ENCODE data around the gene NLGN1. TPM values are rescaled to one million over a fixed set of nuclear protein-coding genes. Genes with fewer than 3 reads are reported as not detected.

Gene NLGN1
- polyA plus RNA-seq, 1 donor from 2014 or later = 2.7 TPM

DNA sequence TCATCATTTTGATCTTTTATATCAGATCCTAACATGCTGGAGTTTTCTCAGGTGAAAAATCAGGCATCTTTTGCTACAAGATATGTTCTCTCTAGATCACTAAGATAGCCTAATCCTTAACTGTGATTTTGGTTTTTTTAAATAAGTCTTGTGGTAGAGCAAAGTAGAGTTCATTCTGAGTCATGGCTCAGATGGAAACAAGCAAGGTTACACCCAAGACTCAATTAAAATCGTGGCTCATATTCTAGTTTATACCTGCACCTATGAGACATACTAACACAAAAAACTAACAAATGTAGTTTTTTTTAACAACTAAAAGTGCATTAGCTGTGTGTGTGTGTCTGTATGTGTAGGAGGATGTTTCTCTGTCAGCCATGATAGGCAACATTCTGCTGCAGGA, 428.2 kb downstream of the NLGN1 start:
- H3K4me3 ChIP-seq (ENCODE audit: low read length) = no peak overlapping the region
- no peaks in the 10 kb centered on the region for H3K79me2 ChIP-seq (replicated peaks; ENCODE audit: insufficient read depth, low read length)
- H4K20me1 ChIP-seq (ENCODE audit: insufficient read depth) = no peaks in the 10 kb centered on the region
- H2AFZ ChIP-seq (ENCODE audit: low read depth, low read length) = no peak overlapping the region
- no peak overlapping the region for H3K9ac ChIP-seq (ENCODE audit: low read length)
- H3K9me2 ChIP-seq (ENCODE audit: insufficient read depth, low read length) = no peaks in the 10 kb centered on the region
- no peaks in the 10 kb centered on the region for H3F3A ChIP-seq (ENCODE audit: insufficient read depth, low read length, poor library complexity, severe bottlenecking)
- no peak overlapping the region for H3K4me2 ChIP-seq (ENCODE audit: low read length)
- TF ChIP-seq EZH2 (IDR thresholded peaks at IDR 0.05; ENCODE audit: borderline replicate concordance, insufficient read depth, low read length, poor library complexity, severe bottlenecking) = no peak
- no peak for TF ChIP-seq RAD21 (conservative IDR thresholded peaks at IDR 0.05)
- TF ChIP-seq REST (IDR thresholded peaks at IDR 0.05; ENCODE audit: borderline replicate concordance) = no peak
- no peak for TF ChIP-seq SMC3 (conservative IDR thresholded peaks at IDR 0.05; ENCODE audit: poor library complexity)
- no peak for TF ChIP-seq EP300 (conservative IDR thresholded peaks at IDR 0.05; ENCODE audit: poor library complexity, severe bottlenecking)
- TF ChIP-seq TAF1 (IDR thresholded peaks at IDR 0.05; ENCODE audit: low read depth) = no peak
- TF ChIP-seq CTCF (IDR thresholded peaks at IDR 0.05; ENCODE audit: poor library complexity, severe bottlenecking) = no peak
- no peak overlapping the region for H3K27ac ChIP-seq (ENCODE audit: low read length)
- H3K9me3 ChIP-seq (ENCODE audit: low read length) = no peaks in the 10 kb centered on the region
- no peaks in the 10 kb centered on the region for H3K36me3 ChIP-seq (ENCODE audit: insufficient read depth, low read length)
- no peaks in the 10 kb centered on the region for H3K27me3 ChIP-seq (ENCODE audit: insufficient read depth, low read depth, low read length)

- H3K4me3 ChIP-seq (ENCODE audit: low read length) = no peak overlapping the region
- no peaks in the 10 kb centered on the region for H4K20me1 ChIP-seq (ENCODE audit: insufficient read depth)
- H3K9ac ChIP-seq (ENCODE audit: low read length) = no peak overlapping the region
- no peaks in the 10 kb centered on the region for H3K9me3 ChIP-seq (ENCODE audit: low read length)
- no peak for TF ChIP-seq REST (IDR thresholded peaks at IDR 0.05; ENCODE audit: borderline replicate concordance)
- no peak for TF ChIP-seq EP300 (conservative IDR thresholded peaks at IDR 0.05; ENCODE audit: poor library complexity, severe bottlenecking)
- TF ChIP-seq CTCF (IDR thresholded peaks at IDR 0.05; ENCODE audit: poor library complexity, severe bottlenecking) = no peak
- no peak for TF ChIP-seq RAD21 (conservative IDR thresholded peaks at IDR 0.05)
- no peak for TF ChIP-seq MXI1 (conservative IDR thresholded peaks at IDR 0.05; ENCODE audit: poor library complexity, severe bottlenecking)
- no peak for TF ChIP-seq POLR2AphosphoS5 (IDR thresholded peaks at IDR 0.05)
- no peak for TF ChIP-seq SMC3 (conservative IDR thresholded peaks at IDR 0.05; ENCODE audit: poor library complexity)
- no peak for TF ChIP-seq EZH2 (IDR thresholded peaks at IDR 0.05; ENCODE audit: borderline replicate concordance, insufficient read depth, low read length, poor library complexity, severe bottlenecking)
- no peak for TF ChIP-seq TAF1 (IDR thresholded peaks at IDR 0.05; ENCODE audit: low read depth)
- no peaks in the 10 kb centered on the region for H3K36me3 ChIP-seq (ENCODE audit: insufficient read depth, low read length)
- no peaks in the 10 kb centered on the region for H3K79me2 ChIP-seq (replicated peaks; ENCODE audit: insufficient read depth, low read length)
- no peaks in the 10 kb centered on the region for H3K27me3 ChIP-seq (ENCODE audit: insufficient read depth, low read depth, low read length)
- no peaks in the 10 kb centered on the region for H3K9me2 ChIP-seq (ENCODE audit: insufficient read depth, low read length)
- no peak overlapping the region for H3K4me2 ChIP-seq (ENCODE audit: low read length)
- no peak overlapping the region for H3K27ac ChIP-seq (ENCODE audit: low read length)
- H2AFZ ChIP-seq (ENCODE audit: low read depth, low read length) = no peak overlapping the region
- no peaks in the 10 kb centered on the region for H3F3A ChIP-seq (ENCODE audit: insufficient read depth, low read length, poor library complexity, severe bottlenecking)
Observed at GRCh38 chr3:173826416-173826815, 428.9 kb downstream of the NLGN1 start.

Measured in neural cell (in vitro differentiated cells).